ENCODE data around the gene EPPIN.

Gene EPPIN

DNA sequence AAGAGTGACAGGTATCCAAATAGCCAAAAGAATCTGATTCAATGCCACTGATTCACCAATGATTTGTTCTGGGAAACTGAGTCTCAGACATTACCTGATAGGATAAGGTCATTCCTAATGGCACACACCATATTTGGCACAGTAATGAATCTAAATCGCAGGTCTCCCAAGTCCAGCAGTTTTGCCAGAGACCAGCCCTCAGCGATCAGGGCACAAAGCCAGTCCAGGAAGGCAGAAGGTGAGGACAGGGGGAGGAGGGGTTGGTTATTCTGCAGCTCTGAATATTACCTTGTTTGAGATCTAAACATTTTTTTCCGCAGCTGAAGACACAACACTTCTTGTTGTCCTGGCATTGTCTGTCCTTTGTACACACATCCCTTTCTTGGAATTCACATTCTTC is 1.9 kb downstream of the EPPIN start:
- H3K27ac ChIP-seq = no peak overlapping the region

DNA sequence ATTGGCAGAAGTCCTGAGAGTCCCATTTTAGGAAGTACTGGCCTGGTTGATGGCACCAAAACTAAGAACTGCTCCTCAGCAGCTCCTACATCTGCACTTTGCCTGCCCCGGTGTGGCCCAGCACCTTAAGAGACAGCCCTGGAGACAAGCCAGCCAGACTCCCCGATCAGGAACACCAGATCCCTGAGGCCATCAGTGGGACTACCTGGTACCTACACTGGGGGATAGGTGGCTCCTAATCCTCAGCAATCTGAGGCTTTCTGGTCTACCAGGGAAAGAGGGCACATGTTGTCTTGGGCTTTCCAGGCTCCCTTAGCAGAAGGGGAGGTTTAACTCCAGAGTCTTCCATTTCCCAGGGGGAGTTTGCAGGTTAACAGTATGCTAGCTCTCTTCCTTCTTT is 7.8 kb downstream of the EPPIN start, which contains the start of gene WFDC6:
WFDC6 (minus strand) TSS at position 101 of the 400 bp plus-strand sequence; CDS start at position 26, 75 bp downstream.
- DNase-seq (ENCODE audit: low read depth, low spot score) = no peak
- no peak within 1 kb of the TSS for H3K27ac ChIP-seq

More for the DNA sequence above, 1.9 kb downstream of the EPPIN start:
- no peak for DNase-seq (ENCODE audit: low read depth, low spot score)

DNA sequence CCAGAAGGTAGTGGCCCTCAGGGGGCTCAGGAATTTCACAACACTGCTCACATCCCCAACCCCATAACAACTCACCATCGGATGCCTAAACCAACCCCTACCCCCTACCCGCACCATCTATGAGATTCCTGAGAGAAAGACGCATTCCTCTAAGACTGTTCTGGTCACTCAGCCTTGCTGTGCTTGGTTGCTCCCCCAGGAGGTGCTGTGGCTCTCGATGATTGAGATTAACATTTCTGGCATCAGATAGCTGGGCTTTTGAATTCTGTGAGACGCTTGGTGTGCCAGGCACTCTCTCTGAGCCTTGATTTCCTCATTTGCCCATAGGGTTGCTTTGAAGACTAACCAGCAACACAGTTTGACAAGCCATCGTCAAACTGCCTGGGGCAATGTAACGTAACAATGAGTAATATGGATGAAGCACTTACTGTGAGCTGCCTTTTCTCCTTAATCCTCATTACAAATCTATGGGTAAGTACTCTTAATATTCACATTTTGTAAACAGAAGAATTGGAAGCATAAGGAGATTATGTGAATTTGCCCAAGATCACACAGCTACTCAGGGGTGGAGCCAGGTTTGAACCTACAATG is 8.9 kb downstream of the EPPIN start:
- no peak overlapping the region for H3K27ac ChIP-seq
- peak; percentile 70 for DNase-seq (ENCODE audit: low read depth, low spot score)

DNA sequence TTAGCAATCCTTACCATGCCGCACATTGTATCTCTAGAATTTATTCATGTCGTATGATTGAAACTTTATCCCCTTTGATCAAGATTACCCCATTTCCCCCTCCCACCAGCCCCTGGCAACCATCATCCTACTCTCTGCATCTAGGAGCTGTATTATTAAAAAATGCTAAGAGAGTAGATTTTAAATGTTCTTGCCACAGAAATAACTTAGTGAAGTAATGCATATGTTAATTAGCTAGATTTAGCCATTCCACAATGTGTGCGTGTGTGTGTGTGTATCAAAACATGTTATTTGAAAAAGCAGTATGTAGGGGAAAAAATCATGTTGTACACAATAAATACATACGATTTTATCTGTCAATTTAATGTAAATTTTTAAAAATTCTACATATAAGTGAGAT is 19.9 kb downstream of the EPPIN start:
- no peak overlapping the region for H3K27ac ChIP-seq
- DNase-seq (ENCODE audit: low read depth, low spot score) = no peak

DNA sequence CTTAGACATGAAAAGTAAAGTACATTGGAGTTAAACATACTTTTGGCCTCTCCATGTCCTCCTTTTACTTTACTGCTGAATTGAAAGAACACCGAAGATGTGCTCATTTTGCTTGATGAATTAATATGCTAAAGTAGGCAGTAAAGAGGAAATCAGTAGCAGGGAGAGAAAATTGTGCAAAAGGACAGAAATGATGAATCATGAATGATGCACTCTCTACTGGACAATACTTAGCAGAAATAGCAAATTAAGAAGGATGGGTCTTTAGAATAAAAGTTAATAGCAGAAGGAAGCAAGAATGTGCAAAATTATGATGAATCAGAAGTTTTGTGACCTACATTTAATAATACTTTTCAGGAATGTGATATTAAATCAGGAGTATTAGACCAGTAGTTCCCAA is 23.4 kb downstream of the EPPIN start:
- DNase-seq (ENCODE audit: low read depth, low spot score) = no peak
- H3K27ac ChIP-seq = no peak overlapping the region

DNA sequence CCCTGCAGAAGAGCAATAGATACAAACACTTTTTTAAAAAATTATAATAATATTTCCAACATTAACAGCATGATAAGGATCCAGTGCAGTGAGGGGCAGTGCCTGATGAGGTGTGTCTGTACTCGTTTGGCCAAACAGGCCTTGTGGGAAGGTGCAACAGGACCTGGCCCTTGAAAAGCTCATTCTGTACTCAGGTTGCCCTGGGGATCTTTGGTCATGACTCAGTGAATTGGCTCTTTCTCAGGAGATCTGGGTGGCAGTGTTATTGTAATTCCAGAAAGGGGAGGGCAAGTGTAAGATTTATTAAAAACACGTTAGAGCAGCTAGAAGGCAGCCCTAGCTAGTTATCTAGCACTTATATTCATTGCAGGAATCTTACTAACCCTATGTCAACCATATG is 28.9 kb downstream of the EPPIN start:
- H3K27ac ChIP-seq = peak overlapping the region; percentile 38
- DNase-seq (ENCODE audit: low read depth, low spot score) = peak; percentile 71

DNA sequence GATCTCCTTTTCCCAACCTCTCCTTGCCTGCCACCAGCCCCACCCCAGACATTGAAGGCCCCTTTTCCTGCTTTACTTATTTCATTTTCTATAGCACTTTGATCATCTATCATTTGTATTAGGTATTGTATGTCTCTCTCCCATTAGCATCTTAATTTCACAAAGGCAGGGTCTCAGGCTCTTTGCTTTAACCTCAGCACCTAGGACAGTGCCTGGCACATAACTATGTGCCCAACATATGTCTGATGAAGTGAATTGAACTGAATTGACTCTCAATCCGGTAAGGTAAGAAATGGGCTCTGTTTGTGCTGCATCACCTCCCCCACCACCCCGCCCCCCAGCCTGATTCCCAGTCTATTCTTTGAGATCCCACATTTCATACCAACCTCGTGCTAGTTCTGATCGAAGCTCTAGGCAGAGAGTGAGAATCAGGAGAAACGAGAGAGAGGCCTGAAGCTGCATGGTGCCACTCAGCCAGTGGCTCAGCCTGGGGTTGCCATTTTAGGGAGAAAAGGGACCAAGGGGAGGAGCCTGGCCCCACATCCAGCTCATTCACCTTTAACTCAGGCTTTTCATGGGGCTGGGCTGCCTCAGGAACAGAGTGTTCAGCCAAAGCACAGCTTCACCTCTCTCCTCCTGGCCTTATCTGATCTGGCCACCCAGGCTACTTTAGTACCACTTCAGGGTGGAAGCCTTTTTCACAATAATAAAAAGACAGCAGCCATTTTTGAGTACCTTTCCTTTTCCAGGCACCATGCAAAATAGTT is 31.9 kb downstream of the EPPIN start, which contains the start of gene SPINT3:
SPINT3 (minus strand) TSS at position 476 of the 767 bp plus-strand sequence; CDS start at position 462, 14 bp downstream.
- DNase-seq (ENCODE audit: low read depth, low spot score) = no peak

DNA sequence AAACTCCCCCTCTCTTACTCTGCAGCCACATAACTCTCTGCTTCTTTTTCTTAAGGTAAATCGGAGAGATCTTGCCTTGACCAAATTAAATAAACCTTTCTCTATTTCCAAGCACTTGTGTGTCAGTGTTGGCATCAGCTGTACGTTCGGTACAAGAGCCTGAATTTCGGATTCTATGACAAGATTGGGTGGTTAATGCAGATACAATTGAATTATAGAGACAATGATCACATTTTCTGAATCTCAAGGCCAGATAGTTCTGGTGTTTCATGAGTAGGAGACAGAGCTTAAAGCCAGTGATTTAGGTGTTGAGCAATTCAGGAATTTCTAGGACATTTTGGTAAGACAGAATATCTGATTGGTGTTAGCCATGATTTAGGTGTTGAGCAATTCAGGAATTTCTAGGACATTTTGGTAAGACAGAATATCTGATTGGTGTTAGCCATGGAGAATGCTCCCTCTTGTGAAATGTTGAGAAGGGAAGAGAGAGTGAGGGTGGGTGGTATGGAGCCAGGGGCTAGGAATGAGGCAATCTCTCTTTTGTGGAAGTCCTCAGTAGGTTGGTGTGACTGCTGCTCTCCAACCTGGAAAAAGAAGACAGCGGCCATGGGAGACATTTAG is 36.8 kb downstream of the EPPIN start:
- H3K27ac ChIP-seq = no peak overlapping the region
- DNase-seq (ENCODE audit: low read depth, low spot score) = no peak

More for the DNA sequence above, 31.9 kb downstream of the EPPIN start, which contains the start of gene SPINT3:
- no peak within 1 kb of the TSS for H3K27ac ChIP-seq

DNA sequence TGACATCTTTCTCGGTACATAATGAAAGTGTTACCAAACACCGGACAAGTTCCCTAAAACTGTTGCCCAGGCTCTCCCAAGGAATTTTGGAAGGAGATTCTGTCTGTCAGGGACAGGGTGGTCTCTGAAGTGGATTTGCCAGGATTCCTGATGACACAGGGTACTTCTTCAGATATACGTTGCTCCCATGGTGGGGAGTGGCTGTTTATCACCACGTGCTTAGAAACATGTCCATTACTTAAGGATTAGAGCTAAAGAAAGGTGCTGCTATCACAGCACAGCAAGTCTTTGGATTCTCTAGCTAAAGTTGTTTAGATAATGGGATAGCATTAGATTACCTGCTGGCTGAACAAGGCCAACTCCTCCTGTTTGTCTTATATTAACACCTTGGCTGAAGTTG is 38.1 kb downstream of the EPPIN start:
- no peak overlapping the region for H3K27ac ChIP-seq
- no peak for DNase-seq (ENCODE audit: low read depth, low spot score)

DNA sequence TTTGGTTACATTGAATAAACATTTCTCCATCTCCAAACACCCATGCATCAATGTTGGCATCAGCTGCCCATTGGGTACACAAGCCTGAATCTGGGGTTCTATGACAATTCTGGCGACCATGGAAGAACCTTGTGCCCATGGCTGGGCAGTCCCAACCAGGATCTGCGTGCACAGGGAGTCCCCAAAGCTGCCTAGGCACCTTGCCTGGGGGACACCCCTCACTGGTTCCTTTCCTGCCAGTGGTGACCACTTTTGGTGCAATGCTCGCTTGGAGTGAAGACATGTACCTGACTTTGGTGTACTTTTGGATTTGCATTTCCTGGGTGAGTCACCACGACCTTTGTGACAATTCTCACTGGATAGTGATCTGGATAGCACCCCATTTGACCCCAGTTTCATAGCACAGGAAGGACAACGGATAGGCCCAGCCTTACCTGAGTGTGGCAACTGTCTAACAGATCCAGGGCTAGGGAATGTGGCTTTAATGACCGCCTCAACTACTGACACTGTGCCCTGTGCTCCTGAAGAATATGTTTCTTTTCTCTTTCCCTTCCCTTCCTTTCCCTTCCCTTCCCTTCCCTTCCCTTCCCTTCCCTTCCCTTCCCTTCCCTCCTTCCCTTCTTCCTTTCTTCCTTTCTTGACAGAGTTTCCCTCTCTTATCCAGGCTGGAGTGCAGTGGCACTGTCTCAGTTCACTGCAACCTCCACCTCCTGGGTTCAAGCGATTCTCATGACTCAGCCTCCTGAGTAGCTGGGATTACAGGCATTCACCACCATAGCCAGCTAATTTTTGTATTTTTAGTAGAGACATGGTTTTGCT is 38.9 kb downstream of the EPPIN start:
- H3K27ac ChIP-seq = peak overlapping the region; percentile 59

DNA sequence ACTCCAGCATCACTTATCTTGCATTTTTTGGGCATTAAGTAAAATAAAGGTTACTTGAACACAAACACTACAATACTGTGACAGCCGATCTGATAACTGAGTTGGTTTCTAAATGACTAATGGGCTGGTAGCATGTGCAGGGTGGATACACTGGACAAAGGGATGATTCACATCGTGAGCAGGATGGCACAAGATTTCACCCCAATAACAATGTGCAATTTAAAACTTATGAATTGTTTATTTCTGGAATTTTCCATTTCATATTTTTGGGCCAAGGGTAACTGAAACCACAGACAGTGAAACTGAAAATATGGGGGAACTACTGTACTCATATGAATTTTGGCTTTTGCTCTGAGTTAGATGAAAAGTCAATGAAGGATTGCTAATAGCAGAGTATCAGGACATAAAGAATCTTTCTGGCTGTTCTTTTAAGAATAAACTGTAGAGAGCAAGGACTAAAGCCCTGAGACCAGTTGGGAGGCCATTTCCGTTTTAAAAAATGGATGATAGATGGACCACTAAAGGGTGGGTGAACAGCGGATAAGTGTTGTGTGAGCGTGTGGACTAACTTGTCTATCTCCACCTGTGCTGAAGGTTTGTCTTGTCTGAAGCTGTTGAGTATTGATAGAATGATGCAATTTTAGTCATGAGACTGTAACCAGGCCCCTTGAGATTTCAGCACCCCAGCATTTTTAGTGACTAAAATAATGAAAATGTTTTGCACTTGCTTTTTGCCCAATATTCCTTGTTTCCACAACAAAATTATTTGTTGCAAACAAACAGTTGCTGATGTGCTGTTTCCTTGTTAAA is 40.0 kb downstream of the EPPIN start:
- DNase-seq (ENCODE audit: low read depth, low spot score) = peak; percentile 74
- H3K27ac ChIP-seq = peak overlapping the region; percentile 59

More for the DNA sequence above, 38.9 kb downstream of the EPPIN start:
- DNase-seq (ENCODE audit: low read depth, low spot score) = no peak

DNA sequence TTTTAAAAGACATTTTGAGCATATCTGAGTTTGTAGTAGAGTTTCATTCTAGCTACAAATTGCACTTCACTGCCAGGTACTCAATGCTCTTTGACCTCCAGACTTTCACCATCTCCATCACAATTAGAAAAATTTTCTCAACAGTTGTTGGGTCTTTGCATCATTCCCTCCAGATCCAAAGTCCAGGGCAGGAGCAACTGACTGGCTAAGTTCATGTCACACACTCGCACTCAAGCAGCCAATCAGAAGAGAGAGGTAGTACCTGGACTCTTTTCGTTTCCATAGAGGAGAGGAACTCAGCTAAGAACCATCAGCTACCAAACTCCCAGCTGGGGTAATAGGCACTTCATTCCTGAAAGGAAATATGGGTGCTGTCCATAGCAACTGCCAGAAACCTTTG is 40.8 kb downstream of the EPPIN start:
- H3K27ac ChIP-seq = peak overlapping the region; percentile 59
- no peak for DNase-seq (ENCODE audit: low read depth, low spot score)

DNA sequence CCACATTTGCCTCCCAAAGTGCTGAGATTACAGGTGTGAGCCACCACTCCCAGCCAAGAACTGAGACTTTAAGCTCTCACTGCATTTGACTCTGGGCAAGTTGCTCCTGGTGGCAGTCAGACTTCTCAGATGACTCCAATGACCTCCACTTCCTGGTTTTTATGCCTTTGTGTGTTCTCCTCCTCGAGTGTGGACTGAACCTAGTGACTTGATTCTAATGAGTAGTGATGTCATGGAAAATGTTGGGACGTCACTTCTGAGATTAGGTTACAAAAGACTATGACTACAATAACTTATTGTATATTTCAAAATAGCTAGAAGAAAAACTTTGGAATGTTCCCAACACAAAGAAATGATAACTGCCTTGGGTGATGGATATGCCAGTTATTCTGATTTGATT is 43.8 kb downstream of the EPPIN start:
- H3K27ac ChIP-seq = no peak overlapping the region
- DNase-seq (ENCODE audit: low read depth, low spot score) = no peak

DNA sequence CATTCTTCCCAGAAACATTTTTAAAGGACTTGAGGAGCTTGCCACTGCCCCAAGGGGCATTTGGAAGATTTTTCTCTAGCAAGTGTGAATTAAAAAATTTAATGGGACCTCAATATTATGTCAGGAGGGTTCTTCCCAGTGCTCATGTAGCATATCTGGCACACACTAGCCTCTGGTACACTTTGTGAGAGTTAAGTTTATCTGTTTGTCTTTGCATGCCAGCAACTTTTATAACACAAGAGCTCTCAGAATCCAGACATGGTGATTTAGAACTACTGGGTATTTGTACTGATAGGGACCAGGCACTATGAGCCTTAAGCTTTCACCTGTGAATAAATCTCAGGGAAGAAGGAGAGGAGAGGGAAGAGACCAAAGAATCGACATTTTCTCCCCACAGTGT is 44.6 kb downstream of the EPPIN start:
- DNase-seq (ENCODE audit: low read depth, low spot score) = no peak
- H3K27ac ChIP-seq = no peak overlapping the region

DNA sequence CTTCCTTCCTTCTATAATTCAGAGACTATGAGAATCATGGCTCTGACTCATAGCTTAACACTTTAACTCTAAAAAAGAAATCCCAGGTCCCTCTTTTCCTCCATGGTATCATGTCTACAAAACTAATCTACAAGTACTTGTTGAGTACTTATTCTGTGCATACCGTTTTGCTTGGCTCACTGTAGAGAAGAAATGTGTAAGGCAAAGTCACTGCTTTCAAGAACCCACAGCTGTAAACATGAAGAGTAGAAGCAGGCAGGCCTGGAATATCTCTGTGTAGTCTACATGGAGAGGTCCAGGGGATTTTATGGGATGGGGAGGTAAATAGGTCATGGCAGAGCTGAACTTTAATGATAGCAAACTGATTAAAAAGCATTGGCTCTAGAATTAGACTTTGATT is 45.6 kb downstream of the EPPIN start:
- DNase-seq (ENCODE audit: low read depth, low spot score) = no peak
- H3K27ac ChIP-seq = no peak overlapping the region

DNA sequence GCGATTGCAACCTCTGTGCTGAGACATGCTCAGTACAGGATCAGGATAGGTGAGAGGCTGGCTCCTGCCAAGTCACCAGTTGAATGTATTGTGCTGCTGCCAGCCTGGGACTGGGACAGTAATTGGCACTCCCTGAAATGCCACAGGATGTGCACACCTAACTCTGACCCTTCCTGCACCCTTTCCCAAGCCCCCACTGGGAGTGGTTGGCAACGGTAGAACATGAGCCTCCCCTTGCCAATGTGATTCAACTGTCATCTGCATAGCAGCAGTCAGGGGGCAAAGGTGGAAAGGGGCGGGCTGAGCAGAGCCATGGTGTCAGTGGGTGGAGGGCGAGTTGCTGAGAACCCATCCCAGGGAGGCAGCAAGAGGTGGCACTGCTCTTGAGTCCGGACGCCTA is 47.2 kb downstream of the EPPIN start:
- no peak for DNase-seq (ENCODE audit: low read depth, low spot score)
- H3K27ac ChIP-seq = no peak overlapping the region

DNA sequence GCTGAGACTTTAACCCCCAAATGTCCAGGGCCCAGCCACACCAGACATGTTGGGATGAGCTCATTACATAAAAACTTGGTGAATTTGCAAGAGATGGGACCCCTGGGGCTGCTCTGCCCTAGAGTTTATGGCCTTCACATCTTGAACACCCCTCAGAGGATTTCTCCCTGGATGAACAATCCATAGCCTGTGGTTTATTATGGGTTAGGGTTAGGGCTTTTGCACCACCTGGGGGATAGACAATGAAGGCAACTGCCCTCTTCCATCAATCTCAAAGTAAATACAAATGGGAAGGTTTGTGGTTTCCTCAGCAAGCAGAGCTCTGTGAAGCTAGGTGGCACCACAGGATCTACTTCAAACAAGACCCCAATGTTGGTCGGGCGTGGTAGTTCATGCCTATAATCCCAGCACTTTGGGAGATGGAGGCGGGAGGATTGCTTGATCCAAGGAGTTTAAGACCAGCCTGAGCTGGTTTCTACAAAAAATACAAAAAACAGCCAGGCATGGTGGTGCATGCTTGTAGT is 49.2 kb downstream of the EPPIN start:
- no peak for DNase-seq (ENCODE audit: low read depth, low spot score)
- H3K27ac ChIP-seq = no peak overlapping the region

DNA sequence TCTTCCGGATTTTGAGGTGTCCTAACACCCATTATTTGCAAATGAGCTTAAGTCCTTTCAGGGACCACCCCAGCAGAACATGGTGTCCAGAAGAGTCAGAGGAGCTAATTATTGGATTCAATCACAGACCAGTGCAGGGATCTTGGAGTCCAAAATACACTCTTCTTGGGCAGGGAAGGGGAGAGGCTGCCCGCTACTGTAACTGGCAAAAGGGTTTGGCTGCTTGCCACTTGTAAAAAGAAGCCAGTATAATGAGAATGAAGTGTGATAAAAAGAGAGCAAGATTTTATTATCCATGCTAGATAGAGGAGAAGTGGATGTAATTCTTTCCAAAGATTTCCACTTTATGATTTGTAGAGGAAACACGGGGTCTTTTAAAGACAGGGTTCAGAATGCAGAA is 51.0 kb downstream of the EPPIN start:
- no peak overlapping the region for H3K27ac ChIP-seq
- DNase-seq (ENCODE audit: low read depth, low spot score) = no peak

DNA sequence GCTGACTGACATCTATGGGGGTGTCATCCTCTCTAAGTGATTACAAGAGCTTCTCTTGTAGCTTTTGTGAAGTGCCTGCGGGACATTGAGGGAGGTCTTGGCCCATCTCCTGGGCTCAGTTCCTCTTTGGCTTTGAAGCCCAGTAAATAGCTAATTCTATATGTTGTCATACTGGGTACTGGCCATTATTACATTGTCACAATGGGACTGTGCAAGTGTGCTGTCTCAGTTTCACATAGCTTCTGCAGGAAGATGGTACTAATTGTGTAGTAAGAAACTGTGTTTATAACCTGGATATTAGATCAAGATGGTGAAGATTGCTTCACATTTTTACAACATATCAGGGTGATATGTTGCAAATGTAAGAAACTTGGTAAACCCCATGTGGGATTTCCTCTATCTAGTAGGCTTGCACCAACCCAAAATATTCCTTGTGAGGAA is 51.7 kb downstream of the EPPIN start:
- no peak for DNase-seq (ENCODE audit: low read depth, low spot score)
- no peak overlapping the region for H3K27ac ChIP-seq

Measured in epithelial cell of prostate (primary cell).